ENCODE data around the gene PPP2CA. TPM values are rescaled to one million over a fixed set of nuclear protein-coding genes. Genes with fewer than 3 reads are reported as not detected.
A peak's percentile ranks its signal among the peaks of the same experiment; 100 is the strongest.

PPP2CA gene
- total RNA-seq, 2 donors from 2014 or later: 158 to 176 TPM

- H3K36me3 Mint-ChIP-seq (ENCODE audit: insufficient read depth in 2 of 2): peaks cover 12 to 37% of the 10 kb centered on the region in 2 donors
- no peaks in the 10 kb centered on the region for H3K27me3 Mint-ChIP-seq (ENCODE audit: low read depth)
- H3K27ac Mint-ChIP-seq: peak overlapping the region; percentile 73
- DNase-seq (no peak), ATAC-seq (replicated peaks in 1 of 2) (no peak)
- H3K4me1 Mint-ChIP-seq (ENCODE audit: low read depth): peaks cover 13% of the 10 kb centered on the region
- H3K4me3 Mint-ChIP-seq: no peak overlapping the region
- no peaks in the 10 kb centered on the region for H3K9me3 Mint-ChIP-seq
Observed at GRCh38 chr5:134204575-134204974, 21.3 kb downstream of the PPP2CA start.

GRCh38 chr5:134203630-134204029 is 22.2 kb downstream of the PPP2CA start:
- Mint-ChIP-seq H3K9me3 (no peaks in the 10 kb centered on the region), H3K36me3 (ENCODE audit: insufficient read depth in 2 of 2) (peaks cover 15 to 42% of the 10 kb centered on the region in 2 donors), H3K27me3 (ENCODE audit: low read depth) (no peaks in the 10 kb centered on the region), H3K4me3 (no peak overlapping the region), H3K27ac (no peak overlapping the region), H3K4me1 (ENCODE audit: low read depth) (peaks cover 6% of the 10 kb centered on the region)
- no peak for ATAC-seq (replicated peaks in 1 of 2)
- no peak for DNase-seq

- Mint-ChIP-seq H3K27ac (no peak overlapping the region), H3K4me1 (ENCODE audit: low read depth) (no peaks in the 10 kb centered on the region), H3K4me3 (no peak overlapping the region), H3K27me3 (ENCODE audit: low read depth) (no peaks in the 10 kb centered on the region), H3K9me3 (no peaks in the 10 kb centered on the region), H3K36me3 (ENCODE audit: insufficient read depth in 2 of 2) (peaks cover 8 to 26% of the 10 kb centered on the region in 2 donors)
- DNase-seq (no peak), ATAC-seq (replicated peaks in 1 of 2) (no peak)
Observed at GRCh38 chr5:134195666-134196065, 30.2 kb downstream of the PPP2CA start.

- ATAC-seq (replicated peaks in 1 of 2) (no peak), DNase-seq (no peak)
- no peaks in the 10 kb centered on the region for H3K9me3 Mint-ChIP-seq
- H3K36me3 Mint-ChIP-seq (ENCODE audit: insufficient read depth in 2 of 2): no peaks in the 10 kb centered on the region
- H3K4me1 Mint-ChIP-seq (ENCODE audit: low read depth): peaks cover 5% of the 10 kb centered on the region
- H3K27me3 Mint-ChIP-seq (ENCODE audit: low read depth): no peaks in the 10 kb centered on the region
- H3K4me3 Mint-ChIP-seq: no peak overlapping the region
- H3K27ac Mint-ChIP-seq: no peak overlapping the region
Observed at GRCh38 chr5:134189031-134189430, 36.8 kb downstream of the PPP2CA start.

GRCh38 chr5:134188092-134188491 is 37.8 kb downstream of the PPP2CA start:
- no peak overlapping the region for H3K27ac Mint-ChIP-seq
- no peaks in the 10 kb centered on the region for H3K27me3 Mint-ChIP-seq (ENCODE audit: low read depth)
- H3K4me3 Mint-ChIP-seq: no peak overlapping the region
- no peak for ATAC-seq (replicated peaks in 1 of 2)
- peaks cover 5% of the 10 kb centered on the region for H3K4me1 Mint-ChIP-seq (ENCODE audit: low read depth)
- no peaks in the 10 kb centered on the region for H3K9me3 Mint-ChIP-seq
- DNase-seq: no peak
- no peaks in the 10 kb centered on the region for H3K36me3 Mint-ChIP-seq (ENCODE audit: insufficient read depth in 2 of 2)

- H3K9me3 Mint-ChIP-seq: no peaks in the 10 kb centered on the region
- H3K27ac Mint-ChIP-seq: no peak overlapping the region
Observed at GRCh38 chr5:134184155-134185135, 41.4 kb downstream of the PPP2CA start.

GRCh38 chr5:134183481-134183880 is 42.4 kb downstream of the PPP2CA start:
- Mint-ChIP-seq H3K4me3 (no peak overlapping the region), H3K27me3 (ENCODE audit: low read depth) (no peaks in the 10 kb centered on the region), H3K4me1 (ENCODE audit: low read depth) (peaks cover 5% of the 10 kb centered on the region), H3K9me3 (no peaks in the 10 kb centered on the region), H3K36me3 (ENCODE audit: insufficient read depth in 2 of 2) (no peaks in the 10 kb centered on the region), H3K27ac (no peak overlapping the region)
- no peak for DNase-seq
- ATAC-seq (replicated peaks in 1 of 2): no peak

More at GRCh38 chr5:134184155-134185135, 41.4 kb downstream of the PPP2CA start:
- ATAC-seq (replicated peaks in 1 of 2) (peak; percentile 90 to 91), DNase-seq (peak; percentile 82 to 83)
- peaks cover 5% of the 10 kb centered on the region for H3K4me1 Mint-ChIP-seq (ENCODE audit: low read depth)
- no peaks in the 10 kb centered on the region for H3K36me3 Mint-ChIP-seq (ENCODE audit: insufficient read depth in 2 of 2)
- H3K27me3 Mint-ChIP-seq (ENCODE audit: low read depth): no peaks in the 10 kb centered on the region
- no peak overlapping the region for H3K4me3 Mint-ChIP-seq

GRCh38 chr5:134178096-134178419 is 47.8 kb downstream of the PPP2CA start:
- H3K27ac Mint-ChIP-seq: no peak overlapping the region
- DNase-seq: no peak
- no peak for ATAC-seq (replicated peaks in 1 of 2)
- H3K27me3 Mint-ChIP-seq (ENCODE audit: low read depth): no peaks in the 10 kb centered on the region
- H3K4me1 Mint-ChIP-seq (ENCODE audit: low read depth): peaks cover 18% of the 10 kb centered on the region
- no peaks in the 10 kb centered on the region for H3K9me3 Mint-ChIP-seq
- H3K4me3 Mint-ChIP-seq: peak overlapping the region; percentile 93 to 94
- H3K36me3 Mint-ChIP-seq (ENCODE audit: insufficient read depth in 2 of 2): peaks cover 5 to 16% of the 10 kb centered on the region in 2 donors

GRCh38 chr5:134177369-134178095 is 48.3 kb downstream of the PPP2CA start:
- DNase-seq (no peak), ATAC-seq (replicated peaks in 1 of 2) (peak in 1 of 2 donors; percentile 11)
- no peaks in the 10 kb centered on the region for H3K9me3 Mint-ChIP-seq
- H3K36me3 Mint-ChIP-seq (ENCODE audit: insufficient read depth in 2 of 2): peaks cover 5 to 17% of the 10 kb centered on the region in 2 donors
- H3K27ac Mint-ChIP-seq: peak overlapping the region; percentile 96
- H3K27me3 Mint-ChIP-seq (ENCODE audit: low read depth): no peaks in the 10 kb centered on the region
- H3K4me1 Mint-ChIP-seq (ENCODE audit: low read depth): peaks cover 21% of the 10 kb centered on the region
- peak overlapping the region; percentile 93 to 94 for H3K4me3 Mint-ChIP-seq

GRCh38 chr5:134176511-134177368 is 49.1 kb downstream of the PPP2CA start, which contains the start of gene SKP1:
TSS of gene SKP1 (minus strand) at chr5:134176950. CDS start at chr5:134174022, 2,928 bp downstream.
- H3K27ac Mint-ChIP-seq: peak within 1 kb of the TSS; percentile 96
- DNase-seq (peak; percentile 89 to 91), ATAC-seq (replicated peaks in 1 of 2) (peak; percentile 86 to 88)
- no peaks in the 10 kb centered on the region for H3K27me3 Mint-ChIP-seq (ENCODE audit: low read depth)
- no peaks in the 10 kb centered on the region for H3K9me3 Mint-ChIP-seq
- peak within 1 kb of the TSS; percentile 93 to 94 for H3K4me3 Mint-ChIP-seq
- peaks cover 29% of the 10 kb centered on the region for H3K4me1 Mint-ChIP-seq (ENCODE audit: low read depth)
- H3K36me3 Mint-ChIP-seq (ENCODE audit: insufficient read depth in 2 of 2): peaks cover 10 to 25% of the 10 kb centered on the region in 2 donors

GRCh38 chr5:134175921-134176510 is 49.9 kb downstream of the PPP2CA start:
- Mint-ChIP-seq H3K27me3 (ENCODE audit: low read depth) (no peaks in the 10 kb centered on the region), H3K9me3 (no peaks in the 10 kb centered on the region), H3K27ac (peak overlapping the region; percentile 96), H3K4me3 (peak overlapping the region; percentile 93 to 94), H3K4me1 (ENCODE audit: low read depth) (peaks cover 36% of the 10 kb centered on the region), H3K36me3 (ENCODE audit: insufficient read depth in 2 of 2) (peaks cover 14 to 33% of the 10 kb centered on the region in 2 donors)
- ATAC-seq (replicated peaks in 1 of 2) (peak; percentile 39 to 40), DNase-seq (peak; percentile 64 to 70)

Data from activated T-cell treated with anti-CD3 and anti-CD28 coated beads, Interleukin-2, amount 50 U/mL, for 72 hours (primary cell).